Stimulated activated CD4-positive, alpha-beta T cell treated with anti-CD3 and anti-CD28 coated beads, TNF-alpha, amount 100 ng/mL, for 48 hours (primary cell): ENCODE measurements around the gene ZNF292.
"Not testable (repeated sequence)": the region's sequence is repeated elsewhere in the genome, so short reads cannot be mapped to it uniquely, and the experiment has no call there.

Experiments
- DNase-seq, 3 donors: peaks; one replicate each; pipeline ENCODE4 v3.0.0-alpha.2; 2020; ENCODE audit warnings: low read depth in 3 of 3

The ZNF292 gene

GRCh38 chr6:87212596-87212995 is 57.2 kb downstream of the ZNF292 start:
- DNase-seq, result no peak

- DNase-seq, result no peak
Observed at GRCh38 chr6:87213364-87213763, 58.0 kb downstream of the ZNF292 start.

- no peak for DNase-seq
Observed at GRCh38 chr6:87214831-87215230, 59.5 kb downstream of the ZNF292 start.

GRCh38 chr6:87220997-87221396 is 65.6 kb downstream of the ZNF292 start:
- DNase-seq, result no peak

GRCh38 chr6:87222676-87223075 is 67.3 kb downstream of the ZNF292 start:
- no peak for DNase-seq

DNA sequence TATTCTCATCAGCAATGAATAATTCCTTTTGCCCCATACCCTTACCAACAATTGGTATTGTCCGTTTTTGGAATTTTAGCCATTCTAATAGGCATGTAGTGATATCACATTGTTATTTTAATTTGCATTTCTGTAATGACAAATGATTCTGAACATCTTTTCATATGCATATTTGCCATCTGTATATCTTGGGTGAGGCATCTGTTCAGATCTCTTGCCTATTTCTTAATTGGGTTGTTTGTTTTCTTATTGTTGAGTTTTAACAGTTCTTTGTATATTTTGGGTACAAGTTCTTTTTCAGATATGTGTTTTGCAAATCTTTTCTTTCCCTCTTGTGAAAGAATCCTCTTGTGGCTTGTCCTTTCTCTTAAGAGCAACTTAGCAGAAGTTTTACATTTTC is 69.6 kb downstream of the ZNF292 start:
- DNase-seq, result no peak

- DNase-seq, result no peak
Observed at GRCh38 chr6:87225511-87225910, 70.1 kb downstream of the ZNF292 start.

- DNase-seq, result no peak
Observed at GRCh38 chr6:87225937-87226336, 70.6 kb downstream of the ZNF292 start.

DNA sequence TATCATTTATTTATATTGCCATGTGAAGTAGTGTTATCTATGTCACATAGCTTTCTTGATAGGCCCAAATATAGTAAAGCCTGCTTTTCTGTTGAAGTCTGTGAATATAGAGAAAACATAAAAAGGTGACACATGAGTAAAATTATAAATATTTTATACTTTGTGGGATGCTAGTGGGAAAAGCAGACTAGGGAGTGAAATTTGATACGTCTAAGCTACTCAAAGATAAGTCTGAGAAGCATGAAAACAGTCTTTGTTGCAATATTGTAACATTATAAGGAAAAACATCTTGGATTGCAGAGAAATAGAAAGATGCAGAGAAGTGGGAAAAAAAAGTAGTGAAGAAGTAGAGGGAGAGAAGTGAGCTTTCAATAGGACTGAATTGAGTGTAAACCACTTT is 75.4 kb downstream of the ZNF292 start:
- no peak for DNase-seq

DNA sequence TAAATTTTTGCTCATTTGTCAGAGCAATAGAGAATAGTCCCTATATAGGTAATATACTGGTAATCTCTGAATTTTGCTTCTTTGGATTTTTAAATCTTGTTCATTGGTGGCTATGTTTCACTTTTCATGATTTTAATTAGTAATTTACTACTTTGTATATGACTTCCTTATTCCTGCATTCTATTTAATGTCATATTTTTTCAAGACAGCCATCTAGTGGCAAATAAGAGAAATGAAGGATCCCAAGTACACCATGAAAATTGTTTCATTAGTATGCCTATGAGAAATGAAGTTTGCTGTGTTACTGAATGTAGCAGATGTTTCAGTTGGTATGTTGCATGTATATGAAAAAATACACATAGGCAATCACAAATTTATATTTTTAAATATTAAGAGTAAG is 82.4 kb downstream of the ZNF292 start:
- no peak for DNase-seq

DNA sequence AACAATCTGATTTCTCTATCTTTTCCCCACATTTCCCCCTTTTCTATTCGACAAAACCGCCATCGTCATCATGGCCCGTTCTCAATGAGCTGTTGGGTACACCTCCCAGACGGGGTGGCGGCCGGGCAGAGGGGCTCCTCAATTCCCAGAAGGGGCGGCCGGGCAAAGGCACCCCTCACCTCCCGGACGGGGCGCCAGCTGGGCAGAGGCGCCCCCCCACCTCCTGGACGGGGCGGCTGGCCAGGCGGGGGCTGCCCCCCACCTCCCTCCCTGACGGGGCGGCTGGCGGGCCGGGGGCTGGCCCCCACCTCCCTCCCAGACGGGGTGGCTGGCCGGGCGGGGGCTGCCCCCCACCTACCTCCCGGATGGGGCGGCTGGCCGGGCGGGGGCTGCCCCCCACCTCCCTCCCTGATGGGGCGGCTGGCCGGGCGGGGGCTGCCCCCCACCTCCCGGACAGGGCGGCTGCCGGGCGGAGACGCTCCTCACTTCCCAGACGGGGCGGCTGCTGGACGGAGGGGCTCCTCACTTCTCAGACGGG is 83.8 kb downstream of the ZNF292 start:
- DNase-seq, result not testable (repeated sequence)

- DNase-seq, result no peak
Observed at GRCh38 chr6:87241304-87241703, 85.9 kb downstream of the ZNF292 start.

- DNase-seq, result no peak
Observed at GRCh38 chr6:87242311-87242710, 86.9 kb downstream of the ZNF292 start.

- no peak for DNase-seq
Observed at GRCh38 chr6:87243812-87244211, 88.4 kb downstream of the ZNF292 start.

GRCh38 chr6:87244380-87244779 is 89.0 kb downstream of the ZNF292 start:
- DNase-seq, result no peak

DNA sequence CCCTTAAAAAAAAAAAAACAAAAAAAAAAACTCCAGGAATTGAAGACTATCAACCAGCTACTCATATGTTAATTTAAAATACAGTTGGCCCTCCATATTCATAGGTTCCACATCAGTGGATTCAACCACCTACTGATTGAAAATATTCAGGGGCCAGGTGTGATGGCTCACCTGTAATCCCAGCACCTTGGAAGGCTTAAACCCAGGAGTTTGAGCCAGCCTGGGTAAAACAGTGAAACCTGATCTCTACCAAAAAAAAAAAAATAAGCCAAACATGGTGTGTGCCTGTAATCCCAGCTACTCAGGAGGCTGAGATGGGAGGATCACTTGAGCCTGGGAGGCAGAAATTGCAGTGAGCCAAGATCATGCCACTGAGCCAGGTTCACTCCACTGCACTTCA is 94.7 kb downstream of the ZNF292 start:
- no peak for DNase-seq

DNA sequence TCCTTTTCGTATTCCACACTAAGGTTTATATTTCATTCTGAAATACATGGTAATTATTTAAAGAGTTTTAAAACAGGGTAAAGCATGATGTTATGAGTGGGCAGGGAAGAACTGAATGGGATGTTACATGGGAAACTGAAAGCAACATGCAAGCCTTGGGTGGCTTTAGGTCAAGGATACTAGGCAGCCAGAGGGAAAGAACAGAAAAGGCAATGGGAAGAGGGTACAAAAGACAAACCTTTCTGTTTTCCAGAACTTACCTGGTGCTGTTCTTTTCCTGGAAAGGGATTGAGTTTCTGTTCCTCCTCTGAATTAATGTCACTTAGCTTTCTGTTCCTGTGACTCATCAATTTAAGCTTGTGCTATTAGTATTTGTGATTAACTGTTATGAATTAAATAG is 95.9 kb downstream of the ZNF292 start:
- no peak for DNase-seq

- DNase-seq, result no peak
Observed at GRCh38 chr6:87251725-87252124, 96.4 kb downstream of the ZNF292 start.

- no peak for DNase-seq
Observed at GRCh38 chr6:87257046-87257445, 101.7 kb downstream of the ZNF292 start.

DNA sequence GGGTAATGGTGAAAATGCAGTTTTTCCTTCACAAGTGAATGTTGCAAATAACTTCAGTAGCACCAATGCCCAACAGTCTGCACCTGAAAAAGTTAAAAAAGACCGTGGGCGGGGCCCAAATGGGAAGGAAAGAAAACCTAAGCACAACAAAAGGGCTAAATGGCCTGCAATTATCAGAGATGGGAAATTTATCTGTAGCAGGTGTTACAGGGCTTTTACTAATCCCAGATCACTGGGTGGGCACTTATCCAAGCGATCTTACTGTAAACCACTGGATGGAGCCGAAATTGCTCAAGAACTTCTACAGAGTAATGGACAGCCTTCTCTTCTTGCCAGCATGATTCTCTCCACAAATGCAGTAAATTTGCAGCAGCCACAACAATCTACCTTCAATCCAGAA is 102.2 kb downstream of the ZNF292 start:
- DNase-seq, result no peak

DNA sequence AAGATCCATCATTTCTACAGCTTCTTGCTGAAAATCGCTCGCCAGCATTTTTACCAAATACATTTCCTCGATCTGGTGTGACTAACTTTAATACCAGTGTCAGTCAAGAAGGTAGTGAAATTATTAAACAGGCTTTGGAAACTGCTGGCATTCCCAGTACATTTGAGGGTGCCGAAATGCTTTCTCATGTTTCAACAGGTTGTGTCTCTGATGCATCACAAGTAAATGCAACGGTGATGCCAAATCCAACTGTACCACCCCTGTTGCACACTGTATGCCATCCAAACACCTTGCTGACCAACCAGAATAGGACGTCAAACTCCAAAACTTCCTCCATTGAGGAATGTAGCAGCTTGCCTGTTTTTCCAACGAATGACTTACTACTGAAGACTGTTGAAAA is 102.6 kb downstream of the ZNF292 start:
- DNase-seq, result no peak

GRCh38 chr6:87259791-87260190 is 104.4 kb downstream of the ZNF292 start:
- no peak for DNase-seq

DNA sequence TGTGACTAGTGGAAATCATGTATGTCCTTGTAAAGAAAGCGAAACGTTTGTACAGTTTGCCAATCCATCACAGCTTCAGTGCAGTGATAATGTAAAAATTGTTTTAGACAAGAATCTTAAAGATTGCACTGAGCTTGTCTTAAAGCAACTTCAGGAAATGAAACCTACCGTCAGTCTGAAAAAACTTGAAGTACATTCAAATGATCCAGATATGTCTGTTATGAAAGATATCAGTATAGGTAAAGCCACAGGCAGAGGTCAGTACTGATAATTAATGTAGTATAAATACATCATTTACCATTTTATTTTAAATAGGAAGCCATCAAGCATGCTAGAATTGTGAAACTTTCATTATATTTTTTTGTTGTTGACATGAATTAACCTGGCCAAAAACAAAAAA is 106.2 kb downstream of the ZNF292 start:
- DNase-seq, result no peak

DNA sequence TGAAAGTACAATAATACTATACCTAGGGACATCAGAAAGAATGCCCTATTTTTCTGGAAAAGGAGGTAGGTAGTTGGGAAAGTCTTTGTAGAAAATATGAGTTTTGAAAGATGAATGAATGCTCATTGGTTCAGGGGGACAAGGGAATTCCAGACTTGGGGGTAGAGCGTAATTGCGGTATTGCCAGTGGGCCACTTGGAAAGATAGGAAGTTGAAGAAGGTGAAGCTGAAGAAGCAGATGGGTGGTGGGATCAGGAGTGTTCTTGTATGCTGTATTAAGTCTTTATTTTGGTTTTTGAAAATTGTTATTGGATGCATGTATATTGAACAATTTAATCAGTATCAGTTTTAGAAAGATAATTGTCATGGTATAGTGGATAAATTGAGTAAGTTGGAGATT is 109.1 kb downstream of the ZNF292 start:
- no peak for DNase-seq
